Central memory CD8-positive, alpha-beta T cell (primary cell): Measurements from ENCODE around the gene DYSF.
A peak's percentile ranks its signal among the peaks of the same experiment; 100 is the strongest.

Experiments used
- ATAC-seq: fragments of 150-1000 bp; cut with Tn5 transposase; replicated peaks from 2 replicates; pipeline ENCODE4 v1.10.0; 2022; ENCODE audit warnings: mild to moderate bottlenecking, moderate FRiP score, moderate number of reproducible peaks; ENCODE audit not compliant: poor library complexity, severe bottlenecking; ENCODE audit errors: extremely low read depth
- DNase-seq, 2 donors: peaks; one replicate each; pipeline ENCODE4 v3.0.0; 2021; ENCODE audit warnings: low spot score in 2 of 2
- H3K27ac Mint-ChIP-seq: one replicate; pipeline ENCODE4 v1.8.0; 2022; ENCODE audit warnings: low read depth, mild to moderate bottlenecking, moderate library complexity, mixed read lengths
- H3K27me3 Mint-ChIP-seq: one replicate; pipeline ENCODE4 v1.8.0; 2022; ENCODE audit warnings: mixed read lengths
- H3K36me3 Mint-ChIP-seq: one replicate; pipeline ENCODE4 v1.8.0; 2022; ENCODE audit warnings: mild to moderate bottlenecking, moderate library complexity, mixed read lengths; ENCODE audit not compliant: insufficient read depth
- H3K4me1 Mint-ChIP-seq: one replicate; pipeline ENCODE4 v1.8.0; 2022; ENCODE audit warnings: mixed read lengths
- H3K4me3 Mint-ChIP-seq: one replicate; pipeline ENCODE4 v1.8.0; 2022; ENCODE audit warnings: mild to moderate bottlenecking, moderate library complexity, mixed read lengths
- H3K9me3 Mint-ChIP-seq: one replicate; pipeline ENCODE4 v1.8.0; 2022; ENCODE audit warnings: mixed read lengths

Gene DYSF

GRCh38 chr2:71667256-71668182 lies 214.2 kb downstream of the DYSF start:
- Mint-ChIP-seq H3K9me3 (no peaks in the 10 kb centered on the region), H3K27me3 (peaks cover 16% of the 10 kb centered on the region), H3K27ac (no peak overlapping the region), H3K4me1 (no peaks in the 10 kb centered on the region), H3K36me3 (no peaks in the 10 kb centered on the region), H3K4me3 (no peak overlapping the region)
- ATAC-seq (no peak), DNase-seq (no peak)

GRCh38 chr2:71668326-71669057 lies 215.1 kb downstream of the DYSF start:
- no peak for DNase-seq
- no peak overlapping the region for H3K4me3 Mint-ChIP-seq
- H3K4me1 Mint-ChIP-seq = no peaks in the 10 kb centered on the region
- no peaks in the 10 kb centered on the region for H3K36me3 Mint-ChIP-seq
- H3K27ac Mint-ChIP-seq = no peak overlapping the region
- peaks cover 16% of the 10 kb centered on the region for H3K27me3 Mint-ChIP-seq
- ATAC-seq = no peak
- H3K9me3 Mint-ChIP-seq = no peaks in the 10 kb centered on the region

GRCh38 chr2:71669058-71669456 lies 215.7 kb downstream of the DYSF start:
- H3K4me3 Mint-ChIP-seq = no peak overlapping the region
- H3K27me3 Mint-ChIP-seq = peaks cover 16% of the 10 kb centered on the region
- H3K9me3 Mint-ChIP-seq = no peaks in the 10 kb centered on the region
- ATAC-seq (no peak), DNase-seq (peak in 1 of 2 donors; percentile 8)
- no peaks in the 10 kb centered on the region for H3K36me3 Mint-ChIP-seq
- no peak overlapping the region for H3K27ac Mint-ChIP-seq
- H3K4me1 Mint-ChIP-seq = no peaks in the 10 kb centered on the region

DNA sequence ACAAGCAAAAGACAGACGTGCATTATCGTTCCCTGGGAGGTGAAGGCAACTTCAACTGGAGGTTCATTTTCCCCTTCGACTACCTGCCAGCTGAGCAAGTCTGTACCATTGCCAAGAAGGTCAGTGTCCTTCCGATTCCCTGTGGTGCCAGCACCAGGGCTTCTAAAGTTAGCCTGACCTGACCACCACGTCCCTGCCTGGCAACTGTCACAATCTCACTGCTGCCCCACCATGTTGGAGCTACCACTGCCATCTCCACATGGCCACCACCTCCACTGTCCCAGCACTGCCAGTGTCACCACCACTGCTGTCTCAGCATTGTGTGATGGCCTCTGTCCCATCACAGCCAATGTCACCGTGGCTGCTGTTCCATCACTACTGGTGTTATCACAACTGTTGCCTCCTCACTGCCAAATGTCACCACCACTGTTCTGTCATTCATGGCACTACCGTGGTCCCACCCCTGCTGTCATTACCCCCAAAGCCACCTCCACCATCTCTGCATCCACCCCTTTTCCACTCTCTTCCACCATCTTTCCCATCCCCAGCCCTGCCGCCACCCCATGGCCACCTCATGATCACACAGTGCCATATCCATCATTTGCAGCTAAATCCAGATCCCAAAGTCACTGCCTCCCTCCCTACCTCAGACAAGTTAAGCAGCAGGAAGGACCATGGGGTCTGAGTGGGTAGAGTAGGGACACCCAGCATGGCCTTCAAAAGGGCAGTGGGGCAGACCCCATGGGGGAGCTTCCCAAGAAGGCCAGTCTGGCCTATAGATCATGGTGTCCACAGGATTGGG lies 216.5 kb downstream of the DYSF start:
- Mint-ChIP-seq H3K4me1 (no peaks in the 10 kb centered on the region), H3K36me3 (no peaks in the 10 kb centered on the region), H3K9me3 (no peaks in the 10 kb centered on the region), H3K27me3 (peaks cover 16% of the 10 kb centered on the region), H3K27ac (no peak overlapping the region), H3K4me3 (no peak overlapping the region)
- DNase-seq (peak in 1 of 2 donors; percentile 8), ATAC-seq (no peak)

DNA sequence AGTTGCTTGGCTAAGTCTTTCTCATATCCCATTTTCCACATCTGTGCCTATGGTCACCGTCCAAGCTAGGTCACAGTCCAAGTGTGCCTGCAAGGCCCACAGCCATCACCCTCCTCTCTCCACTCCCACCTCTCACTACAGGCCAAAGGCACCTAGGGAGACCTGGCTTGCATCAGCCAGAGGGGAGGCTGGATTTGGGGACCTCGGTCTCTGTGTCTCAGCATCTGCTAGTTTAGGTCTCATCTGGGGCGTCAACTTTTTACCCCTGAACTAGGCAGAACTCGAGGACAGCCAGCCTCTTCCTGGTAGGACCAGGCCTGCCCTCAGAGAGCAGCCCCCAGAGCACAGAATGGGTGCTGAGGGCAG lies 217.1 kb downstream of the DYSF start:
- no peaks in the 10 kb centered on the region for H3K9me3 Mint-ChIP-seq
- peaks cover 16% of the 10 kb centered on the region for H3K27me3 Mint-ChIP-seq
- no peak for ATAC-seq
- DNase-seq = no peak
- H3K36me3 Mint-ChIP-seq = no peaks in the 10 kb centered on the region
- H3K27ac Mint-ChIP-seq = no peak overlapping the region
- no peaks in the 10 kb centered on the region for H3K4me1 Mint-ChIP-seq
- H3K4me3 Mint-ChIP-seq = no peak overlapping the region

GRCh38 chr2:71671203-71671854 lies 218.0 kb downstream of the DYSF start:
- H3K4me3 Mint-ChIP-seq = no peak overlapping the region
- no peaks in the 10 kb centered on the region for H3K9me3 Mint-ChIP-seq
- ATAC-seq (no peak), DNase-seq (no peak)
- H3K4me1 Mint-ChIP-seq = no peaks in the 10 kb centered on the region
- H3K27me3 Mint-ChIP-seq = peaks cover 16% of the 10 kb centered on the region
- no peak overlapping the region for H3K27ac Mint-ChIP-seq
- no peaks in the 10 kb centered on the region for H3K36me3 Mint-ChIP-seq

DNA sequence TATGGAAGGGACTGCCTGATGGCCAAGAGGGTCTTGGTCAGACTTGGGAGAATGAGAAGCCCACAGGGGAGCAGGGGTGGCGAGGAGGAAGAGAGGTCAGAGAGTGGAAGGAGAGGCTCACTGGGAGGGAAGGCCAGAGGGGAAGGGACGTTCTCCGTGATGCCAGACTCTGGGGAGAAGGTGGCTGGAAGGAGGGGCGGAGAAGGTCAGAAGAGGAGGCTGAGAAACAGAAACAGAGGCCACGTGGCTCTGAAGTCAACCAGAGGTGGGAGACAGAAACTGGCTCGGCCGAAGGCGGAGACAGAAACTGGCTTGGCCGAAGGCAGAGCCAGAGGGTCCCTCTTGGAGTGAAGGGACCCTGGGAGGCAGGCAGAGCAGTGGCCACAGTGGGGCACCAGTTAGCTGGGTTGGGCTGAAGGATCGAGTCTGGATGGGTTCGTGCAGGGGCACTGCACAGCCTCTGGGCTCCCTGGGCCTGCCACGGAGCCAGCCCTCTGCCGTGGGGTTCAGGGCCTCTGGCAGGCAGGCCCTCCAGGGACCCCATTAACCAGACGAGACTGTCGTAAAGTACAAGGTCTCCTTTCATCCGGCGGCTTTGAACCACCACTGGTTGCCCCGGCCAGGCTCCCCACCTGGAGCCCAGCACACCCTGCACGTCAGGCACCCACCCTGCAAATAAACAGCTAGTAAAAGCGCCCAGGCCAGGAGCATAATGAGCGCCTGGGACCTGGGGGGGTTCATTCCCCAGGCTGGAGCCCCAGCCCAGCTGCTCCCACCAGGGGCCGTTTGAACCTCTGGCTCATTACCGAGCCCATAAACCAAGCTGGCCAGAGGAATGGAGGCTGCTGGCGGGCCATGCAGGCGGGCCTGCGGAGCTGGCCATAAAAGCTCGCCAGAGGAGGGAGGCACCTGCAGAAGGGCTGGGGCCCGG lies 218.8 kb downstream of the DYSF start:
- ATAC-seq (no peak), DNase-seq (peak in 1 of 2 donors; percentile 9)
- Mint-ChIP-seq H3K27me3 (peaks cover 16% of the 10 kb centered on the region), H3K36me3 (no peaks in the 10 kb centered on the region), H3K9me3 (no peaks in the 10 kb centered on the region), H3K27ac (no peak overlapping the region), H3K4me1 (no peaks in the 10 kb centered on the region), H3K4me3 (no peak overlapping the region)

DNA sequence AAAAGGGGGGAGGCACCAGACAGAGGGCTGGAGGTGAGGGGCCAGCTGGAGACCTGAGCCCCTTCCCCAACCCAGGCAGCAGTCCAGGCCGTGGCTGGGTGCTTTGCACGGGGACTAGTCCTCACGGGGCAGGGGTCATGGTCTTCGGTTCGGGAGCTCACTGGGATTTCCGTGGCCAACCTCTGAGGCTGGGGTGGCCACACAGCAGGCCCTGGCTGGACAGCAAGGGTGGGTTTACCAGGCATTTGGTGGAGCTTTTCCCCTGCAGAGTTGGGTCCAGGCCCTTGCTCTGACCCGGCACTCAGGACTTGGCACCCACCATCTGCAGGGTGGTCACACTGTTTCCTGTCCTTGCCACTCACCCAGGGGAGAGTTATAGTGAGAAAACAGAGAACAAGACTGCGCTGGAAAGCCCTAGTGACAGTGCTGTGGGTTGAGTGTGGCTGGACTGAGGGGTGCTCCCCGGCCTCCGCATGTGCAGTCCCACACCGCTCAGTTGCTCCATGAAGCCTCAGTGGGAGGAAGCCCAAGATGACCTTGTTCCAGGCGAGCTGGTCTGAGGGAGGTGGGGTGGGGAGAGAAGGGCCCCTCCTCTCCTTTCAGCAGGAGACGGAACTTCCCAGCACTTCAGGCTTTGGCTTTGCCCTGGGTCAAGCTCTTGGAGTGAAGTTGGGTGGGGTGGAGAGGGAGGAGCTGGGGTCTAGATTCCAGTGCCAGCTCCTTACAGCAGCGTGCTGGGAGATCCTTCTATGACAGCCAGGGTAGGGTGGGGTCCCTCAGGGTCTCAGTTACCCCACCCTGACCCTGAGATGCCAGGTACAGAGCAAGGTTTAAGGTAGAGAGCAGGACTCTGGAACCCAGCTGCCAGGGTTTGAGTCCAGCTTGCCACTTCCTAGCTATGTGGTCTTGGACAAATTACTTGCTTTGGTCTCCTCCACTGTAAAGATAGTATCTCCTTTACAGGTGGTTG lies 219.8 kb downstream of the DYSF start:
- peak; percentile 14 for ATAC-seq

GRCh38 chr2:71674158-71674851 lies 220.9 kb downstream of the DYSF start:
- Mint-ChIP-seq H3K27ac (no peak overlapping the region), H3K4me1 (no peaks in the 10 kb centered on the region), H3K27me3 (peaks cover 9% of the 10 kb centered on the region), H3K9me3 (no peaks in the 10 kb centered on the region), H3K36me3 (peaks cover 2% of the 10 kb centered on the region), H3K4me3 (no peak overlapping the region)
- DNase-seq (no peak), ATAC-seq (no peak)

More for the DNA sequence above, 219.8 kb downstream of the DYSF start:
- no peaks in the 10 kb centered on the region for H3K9me3 Mint-ChIP-seq
- H3K4me3 Mint-ChIP-seq = no peak overlapping the region
- DNase-seq = no peak
- H3K27me3 Mint-ChIP-seq = peaks cover 10% of the 10 kb centered on the region
- H3K4me1 Mint-ChIP-seq = no peaks in the 10 kb centered on the region
- H3K36me3 Mint-ChIP-seq = no peaks in the 10 kb centered on the region
- H3K27ac Mint-ChIP-seq = no peak overlapping the region

DNA sequence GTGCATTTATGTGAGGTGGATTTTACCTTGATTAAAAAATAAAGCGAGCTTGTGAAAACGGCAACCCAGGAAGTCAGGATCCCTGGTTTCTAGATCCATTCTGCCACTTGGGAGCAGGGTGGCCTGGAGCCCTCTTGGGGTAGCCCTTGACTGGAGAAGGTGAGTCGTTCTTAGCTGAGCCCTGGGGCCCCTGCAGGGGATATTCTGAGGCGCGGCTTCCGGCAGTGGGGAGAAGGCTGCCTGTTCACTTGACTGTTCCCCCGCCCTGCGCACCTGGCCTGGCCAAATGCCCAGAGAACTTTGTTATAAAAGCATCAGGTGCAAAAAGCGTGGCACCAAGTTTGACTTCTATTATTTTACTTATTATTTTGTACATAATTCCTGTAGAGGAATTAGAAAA lies 221.9 kb downstream of the DYSF start:
- no peak for ATAC-seq
- Mint-ChIP-seq H3K36me3 (peaks cover 2% of the 10 kb centered on the region), H3K4me3 (no peak overlapping the region)

More for the DNA sequence above, 221.9 kb downstream of the DYSF start:
- DNase-seq = no peak
- Mint-ChIP-seq H3K27ac (no peak overlapping the region), H3K27me3 (peaks cover 9% of the 10 kb centered on the region), H3K4me1 (no peaks in the 10 kb centered on the region), H3K9me3 (no peaks in the 10 kb centered on the region)
